HG02870 (cell line): Measurements from ENCODE around the gene PLOD3.

Experiments used
- ATAC-seq: cut with Tn5 transposase; IDR thresholded peaks from one replicate; pipeline ENCODE4 v1.9.1; 2021; ENCODE audit warnings: mild to moderate bottlenecking, moderate library complexity; ENCODE audit not compliant: unreplicated experiment

Gene PLOD3

DNA sequence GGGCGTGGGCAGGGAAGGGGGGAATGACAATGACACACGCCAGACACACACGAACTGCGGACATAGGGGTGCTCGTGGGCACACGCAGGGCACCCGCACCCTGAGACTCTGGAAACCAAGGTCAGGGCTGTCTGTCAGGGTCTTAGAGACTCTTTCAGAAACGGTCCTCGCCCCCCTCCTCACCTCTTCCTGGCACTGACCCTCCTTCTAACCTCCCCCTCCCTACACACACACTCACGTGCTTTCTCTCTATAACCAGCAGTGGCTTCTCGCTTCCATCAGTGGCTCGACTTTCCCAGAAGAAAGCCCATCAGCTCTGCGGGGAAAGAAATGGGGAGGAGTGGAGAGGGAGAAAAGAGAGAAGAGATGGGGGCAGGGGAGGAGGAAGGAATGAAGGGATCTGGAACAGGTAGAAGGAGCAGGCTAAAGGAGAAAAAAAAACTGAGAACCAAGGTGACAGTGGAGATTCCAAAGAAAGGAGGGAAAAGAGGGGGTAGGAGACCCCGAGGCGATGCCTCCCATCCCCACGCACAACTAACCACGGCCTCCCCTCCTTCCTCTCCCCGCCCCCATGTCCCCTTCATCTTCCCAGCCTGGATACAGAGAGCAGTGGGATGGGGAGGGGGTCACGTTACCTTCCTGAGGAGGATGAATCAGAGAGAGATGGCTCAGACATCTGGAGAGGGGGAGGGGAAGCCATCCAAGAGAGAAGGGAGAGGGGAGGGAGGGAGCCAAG, 50.3 kb downstream of the PLOD3 start:
- ATAC-seq, result no peak

DNA sequence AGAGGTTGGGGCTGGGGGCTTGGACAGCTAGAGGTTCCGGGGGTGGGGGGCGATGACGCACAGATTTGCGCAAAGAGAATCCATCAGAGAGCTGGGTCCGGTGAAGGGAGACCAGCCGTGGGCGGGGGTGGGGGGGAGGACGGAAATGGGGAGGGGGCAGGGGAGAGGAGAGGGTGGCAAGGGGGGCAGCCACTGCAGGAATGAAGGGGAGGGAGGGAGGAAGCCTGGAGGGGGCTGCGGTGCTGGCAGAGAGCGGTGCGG, 50.8 kb downstream of the PLOD3 start:
- ATAC-seq, result no peak

DNA sequence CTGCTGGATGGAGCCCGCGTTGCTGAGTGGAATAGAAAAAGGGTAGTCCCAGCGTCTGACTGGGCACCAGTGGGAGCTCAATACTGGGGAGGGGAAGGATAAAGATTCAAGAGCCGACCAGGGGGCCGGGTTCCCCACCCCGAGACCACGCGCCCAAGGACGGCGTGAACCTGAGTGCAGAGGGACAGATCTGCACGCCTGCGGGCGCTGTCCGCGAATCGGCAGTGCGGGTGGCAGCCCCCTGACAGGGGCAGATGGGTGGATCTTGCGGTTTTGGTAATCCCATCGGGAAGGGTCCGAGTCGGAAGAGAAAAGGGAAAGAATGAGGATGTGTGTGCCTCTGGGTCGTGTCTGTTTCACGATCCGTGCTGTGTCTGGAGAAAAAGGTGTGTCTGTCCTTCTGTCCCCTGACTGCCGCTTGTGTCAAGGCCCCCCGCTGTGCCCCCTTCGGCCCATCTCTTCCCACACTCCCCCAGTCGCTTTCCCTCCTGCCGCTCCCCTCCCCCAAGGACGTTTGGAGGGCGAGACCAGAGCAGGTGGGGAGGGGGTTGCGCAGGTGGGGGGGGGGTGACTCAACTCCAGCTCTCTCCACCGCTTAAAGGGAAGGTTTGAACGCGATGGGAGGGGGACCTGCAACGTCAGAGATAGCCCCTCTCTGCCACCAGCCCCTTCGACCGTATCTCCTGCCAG, 51.3 kb downstream of the PLOD3 start:
- ATAC-seq, result no peak

DNA sequence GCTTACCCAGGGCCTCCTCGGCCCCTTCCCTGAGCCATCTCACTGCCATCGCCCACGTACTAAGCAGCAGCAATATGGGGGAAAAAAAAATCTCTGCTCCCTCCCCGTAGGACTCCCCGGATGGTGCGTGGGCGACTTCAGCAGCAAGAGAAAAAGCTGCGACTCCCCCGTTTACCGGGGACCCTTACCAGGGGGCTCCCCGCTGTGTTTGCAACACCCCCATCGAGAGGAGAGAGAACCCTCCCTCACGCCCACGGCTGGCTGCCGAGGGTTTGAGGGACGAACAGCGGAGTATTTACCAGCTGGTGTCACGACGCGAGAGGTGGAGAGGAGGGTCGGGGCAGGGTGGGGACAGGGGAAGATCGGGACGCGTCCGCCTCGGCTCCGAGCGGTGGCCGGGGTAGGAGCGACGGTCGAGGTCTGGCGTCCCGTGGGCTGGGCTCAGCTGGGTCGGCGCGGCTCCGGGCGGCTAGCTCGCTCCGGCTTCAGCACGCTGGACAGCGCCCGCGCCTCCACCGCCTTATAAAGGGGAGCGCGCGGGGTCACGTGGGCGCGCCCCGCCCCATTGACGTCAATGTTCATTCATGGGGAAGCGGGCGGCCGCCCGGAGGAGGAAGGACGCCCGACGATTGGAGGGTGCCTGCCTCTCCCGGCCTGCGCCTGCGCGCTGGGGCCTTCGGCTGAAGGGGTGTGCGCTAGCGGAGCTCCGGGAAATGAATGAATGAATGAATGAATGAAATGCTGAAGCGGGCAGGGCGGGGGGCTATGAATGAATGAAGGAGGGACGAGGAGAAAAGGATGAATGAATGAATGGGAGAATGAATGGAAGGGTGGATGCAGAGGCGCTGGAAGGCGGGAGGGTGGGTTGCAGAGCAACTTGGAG, 52.1 kb downstream of the PLOD3 start, which contains the start of gene VGF:
Gene VGF, minus strand, starts transcription at position 495 of the 883 bp plus-strand sequence. CDS start 726 bp downstream, outside the sequence.
- ATAC-seq, result no peak

DNA sequence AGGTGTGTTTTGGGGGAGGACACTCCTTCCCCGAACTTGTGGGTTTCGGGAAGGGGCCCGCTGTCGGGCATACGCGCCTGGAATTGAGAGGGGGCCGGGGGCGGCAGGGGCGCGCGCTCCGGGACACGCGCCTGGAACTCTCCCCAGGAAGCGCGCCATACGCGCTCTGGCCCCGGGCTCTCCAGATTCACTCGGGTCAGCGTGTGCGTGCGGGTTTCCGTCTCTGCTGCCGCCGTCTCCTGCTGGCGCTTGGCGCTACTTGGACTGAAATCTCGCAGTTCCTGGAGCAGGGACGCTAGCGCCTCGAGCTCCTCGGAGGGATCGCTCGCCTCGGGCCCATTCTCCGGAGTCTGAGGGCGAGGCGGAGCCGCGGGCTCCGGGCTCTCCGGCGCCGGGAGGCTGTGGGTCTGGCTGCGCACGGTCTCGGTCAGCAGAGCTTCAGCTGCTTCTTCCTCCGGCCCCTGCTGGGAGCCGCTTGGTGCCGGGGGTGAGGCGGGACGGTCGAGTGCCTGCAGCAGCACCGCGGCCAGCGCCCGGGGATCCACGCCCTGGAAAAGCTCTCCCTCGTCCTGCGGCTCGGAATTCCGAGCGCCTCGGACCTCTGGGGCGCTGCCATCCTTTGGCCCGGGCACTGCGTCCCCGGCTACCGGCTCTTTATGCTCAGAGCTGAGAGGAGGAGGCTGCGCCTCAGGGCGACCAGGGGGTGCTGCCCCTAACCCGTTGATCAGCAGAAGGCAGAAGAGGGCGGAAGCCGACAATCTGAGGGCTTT, 53.1 kb downstream of the PLOD3 start:
- ATAC-seq, result no peak

DNA sequence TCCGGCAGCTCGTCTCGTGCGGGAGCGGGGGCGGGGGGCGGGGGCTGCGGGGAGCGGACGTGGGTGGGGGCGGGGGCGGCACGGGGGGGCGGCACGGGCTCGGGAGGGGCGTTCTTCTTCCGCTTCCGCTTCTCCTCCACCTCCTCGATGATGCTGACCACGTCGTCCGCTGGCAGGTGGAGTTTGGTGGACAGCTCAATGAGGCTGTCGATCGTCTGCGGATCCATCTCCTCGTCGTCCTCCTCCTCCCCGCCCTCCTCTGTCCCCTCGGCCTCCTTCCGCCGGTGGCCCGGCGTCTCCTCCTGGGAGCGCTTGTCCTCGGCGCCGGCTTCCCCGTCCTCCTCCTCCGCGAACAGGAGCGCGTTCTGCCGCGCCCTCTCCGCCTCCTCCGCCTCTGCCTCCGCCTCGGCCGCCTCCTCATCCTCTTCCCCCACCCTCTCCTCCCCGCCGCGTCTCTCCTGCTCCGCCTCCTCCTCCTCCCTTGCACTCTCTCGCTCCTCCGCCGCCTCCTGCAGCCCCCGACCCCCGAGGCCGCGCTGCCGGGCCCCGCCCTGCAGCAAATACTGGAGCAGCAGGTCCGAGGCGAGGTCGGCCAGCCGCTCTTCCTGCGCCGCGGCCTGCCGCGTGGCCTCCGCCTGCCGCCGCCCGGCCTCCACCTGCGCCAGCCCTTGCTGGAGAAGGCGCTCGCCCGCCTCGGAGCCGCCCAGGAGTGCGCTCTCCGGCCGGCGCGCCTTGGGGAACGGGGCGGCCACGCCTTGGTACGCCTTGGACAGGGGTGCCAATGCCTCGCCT, 53.9 kb downstream of the PLOD3 start:
- ATAC-seq, result no peak

DNA sequence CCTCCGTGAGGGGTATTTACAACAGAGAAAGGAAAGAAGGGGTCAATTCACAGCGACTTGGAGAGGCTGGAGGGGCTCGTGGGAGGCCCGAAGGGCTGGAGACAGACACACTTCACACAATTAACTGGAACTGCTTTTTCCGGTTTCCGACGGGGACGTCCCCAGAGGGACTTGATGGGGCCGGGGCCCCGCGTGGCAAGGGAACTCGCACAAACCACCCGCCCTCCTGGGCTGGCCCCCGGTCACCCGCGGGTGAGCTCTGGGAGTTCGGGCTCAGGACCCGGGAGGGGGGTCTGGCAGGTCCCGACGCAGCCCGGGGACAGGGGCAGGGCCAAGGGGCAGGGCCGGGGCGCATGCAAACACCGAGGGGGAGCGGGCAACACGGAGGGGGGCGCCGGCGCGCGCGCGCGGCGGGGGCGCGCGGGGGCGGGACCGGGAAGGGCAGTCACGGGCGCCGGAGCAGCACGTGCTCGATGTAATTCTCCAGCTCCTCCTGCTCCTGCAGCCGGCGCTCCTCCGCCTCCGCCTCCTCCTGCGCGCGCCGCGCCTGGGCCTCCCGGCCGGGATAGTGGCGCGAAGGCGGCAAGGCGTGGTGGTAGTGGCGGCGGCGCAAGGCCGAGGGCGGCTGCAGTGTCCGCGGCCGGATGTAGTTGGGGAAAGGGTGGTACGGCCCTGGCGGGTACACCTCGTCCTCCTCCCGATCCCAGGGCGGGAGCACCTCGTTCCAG, 54.7 kb downstream of the PLOD3 start:
- no peak for ATAC-seq

DNA sequence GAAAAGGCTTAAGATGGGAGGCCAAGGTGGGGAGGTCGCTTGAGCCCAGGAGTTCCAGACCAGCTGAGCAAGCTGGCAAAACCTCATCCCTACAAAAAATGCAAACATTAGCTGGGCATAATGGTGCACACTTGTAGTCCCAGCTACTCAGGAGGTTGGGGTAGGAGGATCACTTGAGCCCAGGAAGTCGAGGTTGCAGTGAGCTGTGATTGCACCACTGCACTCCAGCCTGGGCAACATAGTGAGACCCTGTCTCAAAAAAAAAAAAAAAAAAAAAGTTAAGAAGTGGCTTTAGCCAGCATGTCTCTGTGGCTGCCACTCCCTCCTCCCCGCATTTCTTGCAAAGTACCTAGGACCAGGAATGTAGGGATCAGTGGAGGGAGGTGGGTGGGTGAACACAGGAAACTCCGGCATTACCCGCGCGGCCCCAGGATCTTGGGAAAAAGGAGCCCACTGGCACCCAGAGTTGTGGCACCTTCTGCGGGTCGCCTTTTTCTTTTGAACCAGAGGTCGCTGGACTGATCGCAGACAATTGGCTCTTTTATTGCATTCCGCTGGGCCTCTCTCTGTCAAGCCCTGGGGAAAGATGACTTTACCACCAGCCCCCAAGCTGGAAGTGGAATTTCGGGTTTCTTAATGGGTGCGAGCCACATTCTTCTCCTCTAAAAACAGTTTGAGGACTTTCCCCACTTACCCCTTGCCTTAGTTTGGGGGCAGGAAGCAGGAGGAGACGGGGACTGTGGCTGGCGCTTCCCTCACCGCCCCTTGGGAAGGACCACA, 55.5 kb downstream of the PLOD3 start:
- ATAC-seq, result no peak

DNA sequence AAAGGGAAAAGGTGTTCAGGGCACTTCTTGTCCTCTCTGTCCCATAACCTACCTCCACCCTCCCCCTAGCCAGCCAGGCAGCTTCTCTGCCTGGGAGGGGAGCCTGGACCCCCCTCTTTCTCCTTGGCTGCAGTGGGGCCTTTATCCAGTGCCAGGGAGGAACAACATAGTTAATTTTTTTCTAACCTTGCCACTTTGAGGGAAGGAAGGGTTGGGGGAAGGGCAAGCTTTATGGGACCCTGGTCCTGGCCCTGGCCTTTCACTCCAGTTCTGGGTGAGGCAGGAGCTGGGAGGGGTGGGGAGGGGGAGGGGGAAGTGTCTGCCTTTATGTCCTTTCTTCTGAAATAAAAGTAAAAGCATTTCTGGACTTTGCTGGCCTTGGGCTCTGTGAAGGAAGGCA, 56.5 kb downstream of the PLOD3 start:
- no peak for ATAC-seq

DNA sequence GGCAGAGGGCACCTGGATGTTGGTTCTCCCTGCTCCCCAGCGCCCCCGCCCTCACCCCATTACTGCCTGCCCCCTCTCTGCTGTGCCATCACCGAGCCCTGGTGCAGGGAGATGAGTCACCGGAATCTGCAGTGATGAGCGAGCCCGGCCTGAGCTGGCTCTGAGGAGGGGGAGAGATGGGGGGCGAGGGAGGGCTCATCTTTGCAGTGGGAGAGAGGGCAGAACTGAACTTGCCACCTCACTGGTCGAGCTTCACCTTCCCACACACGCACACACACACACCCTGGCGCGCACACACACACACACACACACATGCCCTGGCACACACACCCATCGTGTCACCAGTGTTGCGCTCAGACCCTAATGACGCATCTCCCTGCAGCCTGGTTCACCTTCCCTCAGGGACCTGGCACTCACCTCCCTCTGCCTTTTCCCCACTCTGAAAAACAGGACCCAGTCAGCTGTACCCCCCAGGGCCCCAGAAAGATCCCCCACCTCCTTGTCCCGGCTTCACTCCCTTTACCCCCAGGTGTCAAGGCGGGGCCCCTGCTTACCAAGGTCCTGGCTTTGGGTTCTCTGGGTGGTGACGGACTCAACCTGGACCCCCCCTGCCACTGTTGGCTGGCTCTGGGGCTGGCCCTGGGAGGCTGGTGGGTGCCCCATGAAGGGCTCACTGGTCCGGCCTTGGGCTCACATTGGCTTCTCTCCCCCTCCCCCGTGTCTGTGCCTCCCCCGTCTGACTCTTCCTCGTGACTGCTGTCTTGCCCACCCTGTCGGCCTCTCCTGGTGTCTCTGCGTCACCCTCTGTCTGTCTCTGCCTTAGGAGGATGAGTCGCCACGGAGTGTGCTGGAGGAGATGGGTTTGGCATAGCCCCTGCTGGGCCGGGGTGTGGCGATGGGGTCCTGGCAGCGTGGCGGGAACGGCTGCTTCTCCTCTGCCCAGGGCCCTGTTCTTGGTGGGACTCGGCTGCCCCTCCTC, 57.4 kb downstream of the PLOD3 start:
- no peak for ATAC-seq

DNA sequence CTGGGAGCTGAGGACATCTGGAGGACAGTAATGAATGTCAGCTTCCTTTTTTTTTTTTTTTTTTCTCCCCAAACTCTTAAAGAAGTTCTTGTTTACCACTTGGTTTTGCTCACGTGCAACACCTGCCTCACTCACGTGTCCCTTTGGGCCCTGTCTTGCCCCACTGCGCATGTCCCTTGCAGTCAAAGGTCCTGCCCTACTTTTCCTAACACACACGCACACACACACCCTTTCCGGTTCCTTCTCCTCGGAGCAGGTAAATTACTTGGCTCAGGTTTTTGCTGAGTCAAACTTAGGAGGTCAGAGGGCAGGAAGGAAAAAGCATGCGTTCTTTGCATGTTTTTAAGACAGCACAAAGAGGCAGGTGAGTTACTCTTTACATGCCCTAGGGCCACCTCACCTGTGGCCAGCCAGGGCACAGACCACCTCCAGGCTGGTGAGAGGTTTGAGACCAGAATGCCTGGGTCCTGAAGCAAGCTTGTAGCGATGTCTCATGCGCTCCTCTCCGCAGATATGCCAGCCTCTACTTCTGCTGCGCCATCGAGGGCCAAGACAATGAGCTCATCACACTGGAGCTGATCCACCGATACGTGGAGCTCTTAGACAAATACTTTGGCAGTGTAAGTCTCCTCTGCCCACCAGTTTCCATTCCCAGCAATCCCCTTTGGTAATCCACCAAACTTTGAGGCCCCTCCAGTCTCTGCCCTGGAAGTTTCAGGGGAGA, 60.4 kb downstream of the PLOD3 start:
- no peak for ATAC-seq

DNA sequence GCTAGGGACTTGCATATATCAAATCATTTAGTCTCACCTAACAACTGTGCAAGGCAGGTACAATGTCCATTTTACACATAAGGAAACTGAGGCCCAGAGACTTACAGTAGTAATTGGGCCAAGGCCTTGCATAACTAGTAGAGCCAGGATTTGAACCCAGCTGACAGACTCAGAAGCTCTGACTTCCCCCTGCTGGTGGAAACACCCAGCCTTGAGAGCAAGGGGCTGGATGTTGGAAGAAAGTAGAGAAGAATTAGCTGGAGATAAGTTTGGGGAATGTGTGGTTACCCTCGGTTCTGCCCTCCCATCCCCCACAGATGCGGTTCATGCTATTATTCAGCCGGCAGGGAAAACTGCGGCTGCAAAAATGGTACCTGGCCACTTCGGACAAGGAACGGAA, 61.1 kb downstream of the PLOD3 start:
- ATAC-seq, result no peak
